ENCODE data around the gene ATF4. TPM values are rescaled to one million over a fixed set of nuclear protein-coding genes. Genes with fewer than 3 reads are reported as not detected.
"Not testable (repeated sequence)": the region's sequence is repeated elsewhere in the genome, so short reads cannot be mapped to it uniquely, and the experiment has no call there.

Gene ATF4
- total RNA-seq, 2 donors from 2014 or later = 256 to 277 TPM

DNA sequence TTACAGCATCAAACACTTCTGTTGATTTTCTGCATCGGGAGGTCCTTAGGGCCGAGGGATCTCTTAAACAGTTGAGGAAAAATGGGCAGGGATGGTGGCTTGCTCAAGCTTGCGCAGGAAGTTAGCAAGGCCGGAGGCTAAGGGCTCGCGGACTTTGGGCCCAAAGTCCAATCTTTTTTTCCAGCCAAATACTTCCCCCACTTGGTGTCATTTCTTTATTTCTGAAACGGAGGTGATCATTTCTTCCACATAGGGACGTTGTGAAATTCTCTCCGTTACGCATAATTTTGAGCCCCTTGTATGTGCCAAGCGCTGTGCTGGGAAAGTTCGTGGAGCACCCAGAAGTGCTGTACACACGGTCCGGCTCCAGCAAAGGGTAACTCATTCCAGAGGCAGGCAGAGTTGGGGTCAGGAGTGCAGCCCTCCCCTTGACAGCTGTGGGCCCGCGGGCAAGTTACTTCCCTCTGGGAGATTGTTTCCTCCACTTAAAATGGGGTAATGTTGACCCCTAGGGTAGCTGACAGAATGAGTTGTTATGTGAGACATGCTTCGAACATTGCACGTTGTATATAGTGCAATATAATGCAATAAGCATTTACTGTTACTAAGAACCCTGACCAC, 17.5 kb upstream of the ATF4 start:
- ATAC-seq = peak; percentile 68
- intact Hi-C loops (cut with DNase I, micrococcal nuclease) = loop anchor here in 1 of 2 donors (10.0 kb wide), 1 partner anchor 98 kb away; no protein-coding TSS in a partner anchor
- peak in 1 of 2 donors; percentile 46 for DNase-seq

- DNase-seq (no peak), ATAC-seq (no peak)
- intact Hi-C loops (cut with DNase I, micrococcal nuclease) = loop anchor here in 1 of 2 donors (10.0 kb wide), 1 partner anchor 99 kb away; no protein-coding TSS in a partner anchor
These were observed 16.7 kb upstream of the ATF4 start for GRCh38 chr22:39503630-39504029.

DNA sequence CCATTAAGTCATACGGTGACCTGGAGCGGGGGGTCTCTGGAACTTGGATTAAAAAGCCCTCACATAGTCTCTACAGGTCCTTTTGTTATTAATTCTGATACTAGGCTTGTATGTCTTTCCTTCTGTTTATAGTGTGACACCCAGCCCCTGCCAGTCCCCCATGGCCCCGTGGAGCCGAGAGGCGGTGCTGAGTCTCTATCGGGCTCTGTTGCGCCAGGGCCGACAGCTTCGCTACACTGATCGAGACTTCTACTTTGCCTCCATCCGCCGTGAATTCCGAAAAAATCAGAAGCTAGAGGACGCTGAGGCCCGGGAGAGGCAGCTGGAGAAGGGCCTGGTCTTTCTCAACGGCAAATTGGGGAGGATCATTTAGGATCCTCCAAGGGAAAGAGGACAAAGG, 16.3 kb upstream of the ATF4 start:
- intact Hi-C loops (cut with DNase I, micrococcal nuclease) = loop anchor here in 1 of 2 donors (10.0 kb wide), 1 partner anchor 99 kb away; no protein-coding TSS in a partner anchor
- no peak for ATAC-seq
- no peak for DNase-seq

DNA sequence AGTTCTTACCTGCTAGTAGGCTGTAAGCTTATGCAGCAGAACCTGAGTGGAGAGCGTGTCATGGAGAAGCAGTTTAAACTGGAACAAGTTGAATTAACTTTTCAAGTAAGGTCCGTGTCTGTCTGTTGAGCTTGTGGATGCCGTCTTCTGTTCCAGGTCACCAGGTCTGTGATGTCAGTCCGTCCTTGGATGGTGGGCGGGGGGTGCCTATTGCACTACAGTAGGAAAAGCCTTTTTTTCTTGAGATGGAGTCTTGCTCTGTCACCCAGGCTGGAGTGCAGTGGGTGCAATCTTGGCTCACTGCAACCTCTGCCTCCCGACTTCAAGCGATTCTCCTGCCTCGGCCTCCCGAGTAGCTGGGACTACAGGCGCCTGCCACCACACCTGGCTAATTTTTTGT, 13.3 kb upstream of the ATF4 start:
- ATAC-seq = not testable (repeated sequence)

DNA sequence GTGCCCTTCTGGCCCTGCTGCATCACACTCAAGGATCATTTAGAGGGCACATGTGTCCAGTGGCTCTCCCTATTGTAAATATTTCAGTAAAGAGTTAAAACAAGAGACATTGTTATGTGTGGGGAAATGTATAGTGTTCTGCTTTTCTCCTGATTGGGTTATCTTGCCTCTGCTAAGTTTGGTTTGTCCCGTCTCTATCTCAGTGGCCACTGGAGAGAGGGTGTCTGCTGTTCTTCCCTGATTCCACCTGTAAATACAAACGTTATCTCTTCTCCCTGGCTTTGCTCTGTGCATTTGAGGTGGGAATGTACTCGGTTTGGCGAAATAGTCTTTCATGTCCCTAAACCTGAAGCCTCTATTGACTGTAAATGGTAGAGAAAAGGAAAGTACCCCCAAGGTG, 12.0 kb upstream of the ATF4 start:
- no peak for DNase-seq
- ATAC-seq = no peak
- intact Hi-C loops (cut with DNase I, micrococcal nuclease) = loop anchor here in 1 of 2 donors (10.0 kb wide), 1 partner anchor 104 kb away; no protein-coding TSS in a partner anchor

More for the DNA sequence above, 13.3 kb upstream of the ATF4 start:
- not testable (repeated sequence) for DNase-seq
- intact Hi-C loops (cut with DNase I, micrococcal nuclease) = loop anchor here in 1 of 2 donors (10.0 kb wide), 1 partner anchor 102 kb away; no protein-coding TSS in a partner anchor

DNA sequence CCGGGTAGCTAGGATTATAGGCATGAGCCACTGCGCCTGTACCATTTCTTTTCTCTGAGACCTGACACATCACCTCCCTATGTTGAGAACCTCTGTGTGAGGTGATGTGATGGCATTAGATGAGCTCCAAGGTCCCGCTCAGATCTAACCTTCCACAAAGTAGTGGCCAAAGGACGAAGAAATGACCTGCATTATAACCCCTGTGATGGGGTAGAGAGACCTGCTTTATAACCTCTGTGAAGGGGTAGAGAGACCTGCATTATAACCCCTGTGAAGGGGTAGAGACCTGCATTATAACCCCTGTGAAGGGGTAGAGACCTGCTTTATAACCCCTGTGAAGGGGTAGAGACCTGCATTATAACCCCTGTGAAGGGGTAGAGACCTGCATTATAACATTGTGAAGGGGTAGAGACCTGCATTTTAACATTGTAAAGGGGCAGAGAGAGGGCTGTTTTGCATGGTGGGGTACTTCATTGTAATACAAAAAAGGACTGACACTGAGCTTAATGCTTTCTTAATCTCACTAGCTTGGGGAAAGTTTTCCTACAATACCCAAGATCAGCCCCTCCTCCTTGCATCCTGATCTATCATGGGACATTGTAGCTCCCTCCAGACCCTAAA, 9.7 kb upstream of the ATF4 start:
- DNase-seq (no peak), ATAC-seq (no peak)
- intact Hi-C loops (cut with DNase I, micrococcal nuclease) = no loop called here

GRCh38 chr22:39511226-39511625, 9.1 kb upstream of the ATF4 start:
- intact Hi-C loops (cut with DNase I, micrococcal nuclease) = no loop called here
- ATAC-seq (no peak), DNase-seq (no peak)

DNA sequence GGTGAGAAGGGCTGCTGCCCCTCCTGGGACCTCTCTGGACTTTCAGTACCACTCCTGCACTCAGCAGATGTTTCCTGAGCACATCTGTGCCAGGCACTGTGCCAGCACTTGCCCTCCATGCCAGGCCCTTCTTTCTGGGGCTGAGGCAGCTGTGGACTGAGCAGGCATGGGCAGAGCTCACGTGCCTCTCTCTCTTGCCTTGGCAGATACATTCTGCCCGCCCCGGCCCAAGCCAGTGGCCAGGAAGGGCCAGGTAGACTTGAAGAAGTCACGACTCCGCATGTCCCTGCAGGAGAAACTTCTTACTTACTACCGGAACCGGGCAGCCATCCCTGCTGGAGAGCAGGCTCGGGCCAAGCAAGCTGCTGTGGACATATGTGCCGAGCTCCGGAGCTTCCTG, 8.3 kb upstream of the ATF4 start:
- ATAC-seq (no peak), DNase-seq (no peak)
- intact Hi-C loops (cut with DNase I, micrococcal nuclease) = no loop called here

GRCh38 chr22:39513791-39514190, 6.6 kb upstream of the ATF4 start:
- DNase-seq = no peak
- intact Hi-C loops (cut with DNase I, micrococcal nuclease) = no loop called here
- ATAC-seq = peak; percentile 2

DNA sequence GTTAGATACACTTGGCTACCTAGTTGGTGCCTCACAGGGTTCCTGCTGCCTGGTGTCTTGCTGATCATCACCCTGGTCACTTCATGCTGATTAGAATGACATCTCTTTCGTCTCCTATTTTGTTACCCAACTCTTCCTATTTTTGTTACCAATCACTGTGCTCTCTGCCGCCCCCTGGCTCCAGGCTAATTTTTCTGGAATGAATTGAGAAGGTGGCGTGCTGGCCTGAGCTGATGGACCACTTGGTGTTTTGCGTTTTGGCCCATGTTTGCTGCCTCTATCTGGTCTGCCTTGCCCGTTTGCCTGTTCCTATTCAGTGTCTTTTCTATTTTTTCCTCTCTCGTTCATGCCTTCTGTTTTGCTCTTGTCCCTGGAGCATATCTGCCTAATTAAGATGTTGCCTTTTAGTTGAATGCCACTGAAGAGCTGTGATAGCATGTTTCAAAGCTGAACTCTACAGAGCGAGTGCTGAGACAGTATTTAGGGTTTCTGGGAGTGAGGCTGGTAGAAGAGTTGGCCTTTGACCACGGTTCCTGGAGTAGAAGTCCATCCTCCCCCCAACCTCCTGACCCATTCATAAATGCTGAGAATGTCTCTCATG, 5.9 kb upstream of the ATF4 start:
- ATAC-seq (peak; percentile 29), DNase-seq (peak in 1 of 2 donors; percentile 79)
- intact Hi-C loops (cut with DNase I, micrococcal nuclease) = no loop called here

DNA sequence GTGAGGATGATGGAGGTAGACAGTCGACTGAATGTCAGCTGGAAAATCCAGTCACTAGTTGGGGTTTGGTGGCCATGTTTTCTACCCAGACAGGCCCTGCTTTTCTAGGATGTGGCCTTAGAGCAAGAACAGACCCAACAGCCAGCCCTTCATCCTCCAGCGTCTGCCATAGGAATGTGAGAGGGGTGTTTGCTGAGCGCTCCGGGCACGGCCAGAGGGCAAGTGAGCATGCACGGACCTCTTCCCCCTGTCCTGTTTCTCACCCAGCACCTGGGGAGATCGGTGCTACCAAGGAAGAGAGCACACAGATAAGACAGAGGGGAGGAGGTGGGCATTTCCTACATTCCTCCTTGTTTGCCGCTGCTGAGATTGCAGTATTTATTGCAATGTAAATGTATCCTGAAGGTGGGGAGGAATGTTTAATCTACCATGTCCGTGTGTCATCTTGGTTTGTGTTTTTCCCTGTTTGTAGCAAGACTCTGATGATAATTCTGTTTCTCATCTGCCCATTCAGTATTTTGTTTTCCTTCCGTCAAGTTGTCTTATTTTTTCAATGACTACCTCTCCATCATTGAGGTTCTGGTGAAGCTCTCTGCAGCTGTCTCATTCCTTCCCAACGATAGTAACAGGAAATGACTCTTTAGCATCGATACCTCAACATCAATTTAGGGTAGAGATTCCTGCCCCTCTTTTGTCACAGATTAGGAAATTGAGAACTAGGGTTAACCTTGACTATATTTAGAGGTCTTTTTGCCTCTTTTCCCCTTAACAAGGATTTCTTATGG, 4.9 kb upstream of the ATF4 start:
- ATAC-seq (no peak), DNase-seq (no peak)
- intact Hi-C loops (cut with DNase I, micrococcal nuclease) = no loop called here

GRCh38 chr22:39517470-39517869, 2.9 kb upstream of the ATF4 start:
- DNase-seq (no peak), ATAC-seq (no peak)
- intact Hi-C loops (cut with DNase I, micrococcal nuclease) = no loop called here

- DNase-seq (no peak), ATAC-seq (no peak)
- intact Hi-C loops (cut with DNase I, micrococcal nuclease) = no loop called here
These were observed 2.1 kb upstream of the ATF4 start for GRCh38 chr22:39518144-39518786.

- intact Hi-C loops (cut with DNase I, micrococcal nuclease) = no loop called here
- peak; percentile 6 for ATAC-seq
- peak in 1 of 2 donors; percentile 56 for DNase-seq
These were observed 1.2 kb upstream of the ATF4 start for GRCh38 chr22:39518996-39519680.

GRCh38 chr22:39519681-39520225, 609 bp upstream of the ATF4 start:
- ATAC-seq (peak; percentile 77), DNase-seq (peak; percentile 98 to 99)
- intact Hi-C loops (cut with DNase I, micrococcal nuclease) = no loop called here

DNA sequence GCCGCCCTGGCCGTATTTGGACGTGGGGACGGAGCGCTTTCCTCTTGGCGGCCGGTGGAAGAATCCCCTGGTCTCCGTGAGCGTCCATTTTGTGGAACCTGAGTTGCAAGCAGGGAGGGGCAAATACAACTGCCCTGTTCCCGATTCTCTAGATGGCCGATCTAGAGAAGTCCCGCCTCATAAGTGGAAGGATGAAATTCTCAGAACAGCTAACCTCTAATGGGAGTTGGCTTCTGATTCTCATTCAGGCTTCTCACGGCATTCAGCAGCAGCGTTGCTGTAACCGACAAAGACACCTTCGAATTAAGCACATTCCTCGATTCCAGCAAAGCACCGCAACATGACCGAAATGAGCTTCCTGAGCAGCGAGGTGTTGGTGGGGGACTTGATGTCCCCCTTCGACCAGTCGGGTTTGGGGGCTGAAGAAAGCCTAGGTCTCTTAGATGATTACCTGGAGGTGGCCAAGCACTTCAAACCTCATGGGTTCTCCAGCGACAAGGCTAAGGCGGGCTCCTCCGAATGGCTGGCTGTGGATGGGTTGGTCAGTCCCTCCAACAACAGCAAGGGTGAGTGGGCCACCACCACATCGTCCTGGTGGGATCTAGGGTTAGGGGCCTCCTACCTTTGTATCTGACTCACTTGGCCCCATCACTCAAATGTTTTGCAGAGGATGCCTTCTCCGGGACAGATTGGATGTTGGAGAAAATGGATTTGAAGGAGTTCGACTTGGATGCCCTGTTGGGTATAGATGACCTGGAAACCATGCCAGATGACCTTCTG, 934 bp downstream of the ATF4 start:
- DNase-seq = peak in 1 of 2 donors; percentile 85
- intact Hi-C loops (cut with DNase I, micrococcal nuclease); ATAC-seq: not testable (repeated sequence)

- ATAC-seq; intact Hi-C loops (cut with DNase I, micrococcal nuclease); DNase-seq: not testable (repeated sequence)
These were observed 1.7 kb downstream of the ATF4 start for GRCh38 chr22:39522091-39522490.
